Activated naive CD4-positive, alpha-beta T cell treated with anti-CD3 and anti-CD28 coated beads for 36 hours (primary cell): Measurements from ENCODE around the gene SCML1. TPM values are rescaled to one million over a fixed set of nuclear protein-coding genes. Genes with fewer than 3 reads are reported as not detected.

Experiments used
- total RNA-seq, 2 experiments: library from RNA; stranded (reverse); gene quantifications; one replicate each; pipeline ENCODE4 v1.2.3, GENCODE V29; 2021

The SCML1 gene
- total RNA-seq, 2 experiments from 2014 or later: 11.4 to 11.8 TPM

Other genes starting within 250 kb of the SCML1 start
- under 1 TPM; 0.50 to 0.59 TPM for gene RAI2, start 123.8 kb downstream of the SCML1 start, total RNA-seq